ENCODE data around the gene BCL2A1.
A peak's percentile ranks its signal among the peaks of the same experiment; 100 is the strongest.
"Not testable (repeated sequence)": the region's sequence is repeated elsewhere in the genome, so short reads cannot be mapped to it uniquely, and the experiment has no call there.

The BCL2A1 gene

DNA sequence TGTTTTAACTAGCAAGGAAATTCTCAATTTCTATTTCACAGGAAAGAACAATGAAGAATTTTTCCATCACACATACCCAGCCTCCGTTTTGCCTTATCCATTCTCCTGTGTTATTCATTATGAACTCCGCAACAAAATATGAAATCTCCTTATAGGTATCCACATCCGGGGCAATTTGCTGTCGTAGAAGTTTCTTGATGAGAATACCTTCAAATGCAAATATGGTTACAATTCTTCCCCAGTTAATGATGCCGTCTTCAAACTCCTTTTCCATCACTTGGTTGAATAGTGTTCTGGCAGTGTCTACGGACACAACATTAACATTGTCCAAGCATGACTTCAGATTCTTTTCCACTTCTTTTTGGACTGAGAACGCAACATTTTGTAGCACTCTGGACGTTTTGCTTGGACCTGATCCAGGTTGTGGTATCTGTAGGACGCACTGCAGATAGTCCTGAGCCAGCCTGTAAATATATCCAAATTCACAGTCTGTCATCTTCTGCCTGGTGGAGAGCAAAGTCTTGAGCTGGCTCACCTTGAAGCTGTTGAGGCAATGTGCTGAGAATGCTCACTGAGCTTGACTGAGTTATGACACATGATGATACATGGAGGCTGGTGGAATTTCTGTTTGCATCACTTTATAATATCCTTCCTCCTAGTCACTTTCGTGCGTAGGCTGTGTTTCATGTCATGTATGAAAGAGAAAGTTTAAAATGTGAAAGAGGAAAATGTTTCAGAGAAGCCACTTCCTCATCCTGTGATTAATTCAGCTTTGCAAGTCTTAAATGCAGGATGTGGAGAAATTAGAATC lies at the start of gene BCL2A1:
BCL2A1 (minus strand) TSS at position 573 of the 811 bp plus-strand sequence; CDS start at position 496, 77 bp downstream.
- peak; percentile 54 to 68 for DNase-seq

DNA sequence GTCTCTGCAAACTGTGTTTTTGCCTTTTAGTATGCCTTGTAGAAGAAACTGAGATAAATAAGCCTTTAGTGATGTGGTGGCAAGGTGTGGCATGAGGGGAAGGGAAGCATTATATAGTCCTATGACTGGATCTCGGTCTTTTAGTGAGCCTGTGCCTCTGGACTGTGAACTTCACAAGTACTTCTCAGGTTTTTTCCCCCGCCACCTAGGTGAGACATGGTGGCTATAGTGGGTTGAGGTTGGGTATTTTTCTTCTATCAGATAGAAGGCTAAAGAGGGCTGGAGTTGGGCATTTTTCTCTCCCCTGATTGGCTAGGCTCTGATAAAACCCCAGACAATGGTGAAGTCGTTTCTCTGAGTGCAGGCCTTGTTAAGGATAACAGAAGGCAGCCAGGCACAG lies 49.7 kb upstream of the BCL2A1 start:
- no peak for DNase-seq

DNA sequence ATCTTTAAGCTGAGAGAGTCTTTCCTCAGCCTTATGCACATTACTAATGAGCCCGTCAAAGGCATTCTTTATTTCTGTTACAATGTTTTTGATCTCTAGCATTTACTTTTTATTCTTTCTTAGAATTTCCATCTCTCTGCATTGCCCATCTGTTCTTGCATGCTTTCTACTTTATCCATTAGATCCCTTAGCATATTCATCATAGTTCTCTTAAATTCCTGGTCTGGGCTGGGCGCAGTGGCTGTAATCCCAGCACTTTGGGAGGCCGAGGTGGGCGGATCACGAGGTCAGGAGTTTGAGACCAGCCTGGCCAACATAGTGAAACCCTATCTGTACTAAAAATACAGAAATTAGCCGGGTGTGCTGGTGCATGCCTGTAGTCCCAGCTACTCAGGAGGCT lies 49.2 kb upstream of the BCL2A1 start:
- DNase-seq: not testable (repeated sequence)

DNA sequence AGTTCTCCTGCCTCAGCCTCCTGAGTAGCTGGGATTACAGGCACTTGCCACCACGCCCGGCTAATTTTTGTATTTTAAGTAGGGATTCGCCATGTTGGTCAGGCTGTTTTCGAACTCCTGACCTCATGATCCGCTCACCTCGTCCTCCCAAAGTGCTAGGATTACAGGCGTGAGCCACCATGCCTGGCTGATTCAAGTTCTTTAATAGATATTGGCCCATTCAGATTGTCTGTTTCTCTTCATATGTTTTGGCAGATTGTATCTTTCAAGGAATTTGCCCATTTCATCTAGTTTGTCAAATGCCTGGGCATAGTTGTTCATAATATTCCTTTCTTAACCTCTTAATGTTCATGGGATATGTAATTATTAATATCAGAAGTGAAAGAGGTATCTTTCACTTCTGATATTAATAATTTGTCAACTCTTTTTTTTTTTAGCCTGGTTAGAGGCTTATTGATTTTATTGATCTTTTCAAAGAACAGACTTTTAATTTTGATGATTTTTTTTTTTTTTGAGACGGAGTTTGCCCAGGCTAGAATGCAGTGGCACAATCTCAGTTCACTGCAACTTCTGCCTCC lies 48.3 kb upstream of the BCL2A1 start:
- DNase-seq: no peak

DNA sequence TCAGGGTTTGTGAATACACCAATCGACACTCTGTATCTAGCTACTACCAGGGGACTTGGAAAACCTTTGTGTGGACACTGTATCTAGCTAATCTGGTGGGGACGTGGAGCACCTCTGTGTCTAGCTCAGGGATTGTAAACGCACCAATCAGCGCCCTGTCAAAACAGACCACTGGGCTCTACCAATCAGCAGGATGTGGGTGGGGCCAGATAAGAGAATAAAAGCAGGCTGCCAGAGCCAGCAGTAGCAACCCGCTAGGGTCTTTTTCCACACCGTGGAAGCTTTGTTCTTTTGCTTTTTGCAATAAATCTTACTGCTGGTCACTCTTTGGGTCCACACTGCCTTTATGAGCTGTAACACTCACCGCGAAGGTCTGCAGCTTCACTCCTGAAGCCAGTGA lies 46.1 kb upstream of the BCL2A1 start:
- not testable (repeated sequence) for DNase-seq

DNA sequence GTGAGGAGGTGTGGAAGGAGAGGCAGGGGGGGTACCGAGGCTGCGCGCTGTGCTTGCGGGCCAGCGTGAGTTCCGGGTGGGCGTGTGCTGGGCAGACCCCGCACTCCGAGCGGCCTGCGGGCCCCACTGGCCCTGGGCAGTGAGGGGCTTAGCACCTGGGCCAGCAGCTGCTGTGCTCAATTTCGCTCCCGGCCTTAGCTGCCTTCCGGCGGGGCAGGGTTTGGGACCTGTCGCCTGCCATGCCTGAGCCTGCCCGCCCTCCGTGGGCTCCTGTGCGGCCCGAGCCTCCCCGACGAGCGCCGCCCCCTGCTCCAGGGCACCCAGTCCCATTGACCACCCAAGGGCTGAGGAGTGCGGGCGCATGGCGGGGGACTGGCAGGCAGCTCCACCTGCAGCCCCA lies 45.5 kb upstream of the BCL2A1 start:
- not testable (repeated sequence) for DNase-seq

DNA sequence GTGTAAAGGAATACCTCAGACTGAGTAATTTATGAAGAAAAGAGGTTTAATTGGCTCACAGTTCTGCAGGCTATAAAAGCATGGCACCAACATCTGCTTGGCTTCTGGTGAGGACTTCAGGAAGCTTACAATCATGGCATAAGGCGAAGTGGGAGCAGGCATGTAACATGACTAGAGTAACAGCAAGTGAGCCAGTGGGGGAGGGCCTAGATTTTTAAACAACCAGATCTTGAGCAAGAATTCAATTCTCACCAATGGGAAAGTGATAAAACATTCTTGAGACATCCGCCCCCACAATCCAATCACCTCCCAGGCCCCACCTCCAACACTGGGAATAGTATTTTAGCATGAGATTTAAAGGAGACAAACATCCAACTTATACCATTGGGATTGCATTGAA lies 44.2 kb upstream of the BCL2A1 start:
- no peak for DNase-seq

DNA sequence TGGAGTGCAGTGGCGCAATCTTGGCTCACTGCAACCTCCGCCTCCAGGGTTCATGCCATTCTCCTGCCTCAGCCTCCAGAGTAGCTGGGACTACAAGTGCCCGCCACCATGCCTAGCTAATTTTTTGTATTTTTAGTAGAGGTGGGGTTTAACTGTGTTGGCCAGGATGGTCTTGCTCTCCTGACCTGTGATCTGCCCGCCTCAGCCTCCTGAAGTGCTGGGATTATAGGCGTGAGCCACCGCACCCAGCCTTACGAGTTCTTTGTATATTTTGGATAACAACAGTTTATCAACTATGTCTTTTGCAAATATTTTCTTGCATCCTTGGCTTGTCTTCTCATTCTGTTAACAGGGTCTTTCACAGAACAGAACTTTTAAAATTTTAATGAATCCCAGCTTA lies 43.2 kb upstream of the BCL2A1 start:
- not testable (repeated sequence) for DNase-seq

DNA sequence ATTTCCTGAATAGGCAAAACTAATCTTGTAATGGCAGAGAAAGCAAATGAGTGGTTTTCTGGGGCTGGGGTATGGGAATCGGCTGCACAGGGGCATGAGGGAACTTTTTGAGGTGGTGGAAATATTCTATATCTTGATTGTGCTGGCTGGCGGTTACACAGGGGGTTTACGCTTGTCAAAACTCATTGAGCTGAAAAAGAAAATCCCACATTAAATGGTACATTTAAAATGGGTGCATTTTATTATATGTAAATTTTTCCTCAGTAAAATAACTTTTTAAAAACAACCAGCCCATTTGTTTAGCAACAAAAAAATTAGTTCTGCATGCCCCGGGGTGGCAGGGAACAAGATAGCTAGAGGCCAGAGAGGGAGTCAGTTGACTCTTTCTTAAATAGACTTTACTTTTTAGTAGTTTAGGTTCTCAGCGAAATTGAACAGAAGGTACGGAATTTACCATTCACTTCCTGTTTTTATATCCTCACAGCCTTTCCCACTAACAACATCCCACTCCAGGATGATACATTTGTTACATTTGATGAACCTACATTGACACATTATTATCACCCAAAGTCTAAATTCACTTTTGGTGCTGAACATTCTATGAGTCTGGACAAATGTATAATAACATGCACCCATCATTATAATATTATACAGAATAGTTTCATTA lies 41.2 kb upstream of the BCL2A1 start:
- DNase-seq: no peak

DNA sequence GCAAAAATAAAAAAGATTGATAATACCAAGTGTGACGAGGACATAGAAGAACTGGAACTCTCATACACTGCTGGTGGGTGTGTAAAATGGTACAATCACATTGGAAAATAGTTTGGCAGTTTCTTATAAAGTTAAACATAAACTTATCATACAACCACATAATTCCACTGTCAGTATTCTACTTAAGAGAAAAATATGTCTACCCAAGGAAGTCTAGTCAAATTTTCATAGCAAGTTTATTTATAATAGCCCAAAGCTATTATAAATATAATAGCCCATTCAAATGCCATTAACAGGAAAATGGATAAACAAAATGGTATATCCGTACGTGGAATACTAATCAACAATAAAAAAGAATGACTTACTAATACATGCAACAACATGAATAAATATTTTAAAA lies 40.6 kb upstream of the BCL2A1 start:
- DNase-seq: no peak

DNA sequence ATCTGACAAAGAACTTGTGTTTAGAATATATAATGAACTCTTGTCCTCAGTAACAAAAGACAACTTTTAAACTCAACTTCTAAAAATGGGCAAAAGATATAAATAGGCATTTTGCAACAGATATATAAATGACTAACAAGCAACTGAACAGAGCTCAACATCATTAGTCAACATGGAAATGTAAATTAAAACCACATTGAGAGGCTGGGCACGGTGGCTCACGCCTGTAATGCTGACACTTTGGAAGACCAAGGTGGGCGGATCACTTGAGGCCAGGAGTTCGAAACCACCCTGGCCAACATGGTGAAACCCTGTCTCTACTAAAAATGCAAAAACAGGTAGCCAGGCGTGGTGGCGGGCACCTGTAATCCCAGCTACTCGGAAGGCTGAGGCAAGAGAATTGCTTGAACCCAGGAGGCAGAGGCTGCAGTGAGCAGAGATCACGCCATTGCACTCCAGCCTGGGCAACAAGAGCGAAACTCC lies 40.1 kb upstream of the BCL2A1 start:
- peak in 1 of 2 donors; percentile 24 for DNase-seq

DNA sequence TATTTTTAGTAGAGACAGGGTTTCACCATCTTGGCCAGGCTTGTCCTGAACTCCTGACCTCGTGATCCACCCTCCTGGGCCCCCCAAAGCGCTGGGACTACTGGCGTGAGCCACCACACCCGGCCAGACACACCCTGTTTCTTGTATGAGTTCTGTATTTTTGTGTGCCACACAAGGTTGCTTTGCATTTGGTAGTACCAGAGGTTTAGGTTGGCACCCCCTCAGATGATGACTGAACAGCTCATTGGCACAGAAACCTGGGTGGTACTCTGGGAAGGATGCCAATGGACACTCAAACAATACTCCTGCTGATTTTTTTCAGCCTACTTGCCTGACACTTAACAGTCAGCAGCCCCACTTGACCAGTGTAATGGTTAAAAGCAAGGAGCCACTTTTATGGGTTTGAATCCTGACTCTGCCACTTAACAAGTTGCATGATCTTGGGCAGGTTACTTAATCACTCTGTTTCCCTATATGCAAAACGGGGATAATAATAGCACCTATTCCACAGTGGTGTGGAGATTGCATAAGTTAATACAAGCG lies 39.2 kb upstream of the BCL2A1 start:
- DNase-seq: no peak

DNA sequence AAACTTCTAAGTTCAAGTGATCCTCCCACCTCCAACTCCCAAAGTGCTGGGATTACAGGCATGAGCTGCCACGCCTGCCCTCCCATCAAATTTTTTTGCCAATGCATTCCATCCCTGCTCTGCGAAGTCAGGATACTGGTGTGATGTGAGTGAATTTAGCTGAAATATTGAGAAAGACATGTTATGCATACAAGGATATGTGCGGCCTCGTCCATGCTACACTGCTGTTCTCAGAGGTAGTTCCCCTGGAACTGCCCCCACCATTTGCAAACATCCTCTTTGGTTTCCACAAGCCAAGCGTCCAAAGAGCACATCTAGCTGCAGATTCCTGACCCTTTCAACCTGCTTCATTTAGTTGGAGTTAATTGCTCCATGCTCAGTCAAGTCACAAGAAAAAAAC lies 36.5 kb upstream of the BCL2A1 start:
- no peak for DNase-seq

DNA sequence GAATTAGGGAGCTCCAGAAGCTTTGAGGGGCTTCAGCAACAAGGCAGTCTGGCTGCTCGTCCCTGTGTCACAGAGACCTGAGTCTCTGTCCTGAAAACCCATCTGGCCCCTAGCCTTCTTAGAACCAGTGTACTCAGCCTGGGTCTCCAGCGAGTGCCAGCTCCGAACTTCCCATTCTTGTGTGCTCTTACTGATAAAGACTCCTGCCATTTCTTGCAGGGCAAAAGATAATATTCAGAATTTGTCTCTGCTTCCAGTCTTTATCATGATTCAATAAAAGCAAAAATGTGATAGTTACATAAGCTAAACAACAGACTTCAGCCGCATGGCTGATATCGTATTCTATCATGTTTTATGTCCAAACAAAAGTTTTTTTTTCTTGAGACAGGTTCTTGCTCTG lies 36.0 kb upstream of the BCL2A1 start:
- DNase-seq: no peak

DNA sequence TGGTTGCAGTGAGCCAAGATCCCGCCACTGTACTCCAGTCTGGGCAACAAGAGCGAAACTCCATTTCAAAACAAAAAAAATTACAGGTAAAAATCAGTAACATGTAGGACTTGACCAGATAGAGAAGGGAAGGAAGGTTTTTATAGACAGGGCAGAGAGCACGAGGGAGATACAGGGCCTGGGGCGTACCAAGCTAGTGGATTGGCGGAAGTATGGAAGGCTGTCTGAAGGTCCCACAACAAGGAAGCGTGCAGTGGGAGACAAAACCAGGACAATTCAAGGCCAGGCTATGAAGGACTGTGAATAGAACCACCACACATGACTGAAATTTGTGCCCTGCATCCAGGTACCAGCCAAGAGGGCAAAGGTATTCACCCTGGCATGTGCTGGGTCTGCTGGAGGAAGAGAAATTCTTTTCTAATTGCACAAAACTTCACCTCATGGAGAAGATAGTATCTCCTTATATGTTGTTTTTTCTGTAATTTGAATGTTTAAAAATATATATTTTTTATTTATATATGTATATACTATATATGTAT lies 33.0 kb upstream of the BCL2A1 start:
- DNase-seq: no peak

DNA sequence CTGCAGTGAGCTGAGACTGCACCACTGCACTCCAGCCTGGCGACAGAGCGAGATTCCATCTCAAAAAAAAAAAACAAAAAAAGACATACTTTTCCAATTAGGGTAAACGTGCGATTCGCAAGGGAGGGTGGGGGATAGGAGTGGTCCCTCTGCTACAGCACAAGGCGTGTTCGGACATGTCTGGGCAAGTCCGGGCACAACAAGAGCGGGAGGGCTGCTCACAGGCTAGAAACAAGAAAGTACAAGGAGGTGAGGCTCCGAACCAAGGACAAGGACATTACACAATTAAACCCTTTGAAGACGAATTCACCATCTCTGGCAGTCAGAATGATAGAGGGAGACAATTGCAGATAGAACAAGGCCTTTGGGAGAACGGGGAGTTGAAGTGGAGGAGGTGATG lies 32.2 kb upstream of the BCL2A1 start:
- DNase-seq: no peak

DNA sequence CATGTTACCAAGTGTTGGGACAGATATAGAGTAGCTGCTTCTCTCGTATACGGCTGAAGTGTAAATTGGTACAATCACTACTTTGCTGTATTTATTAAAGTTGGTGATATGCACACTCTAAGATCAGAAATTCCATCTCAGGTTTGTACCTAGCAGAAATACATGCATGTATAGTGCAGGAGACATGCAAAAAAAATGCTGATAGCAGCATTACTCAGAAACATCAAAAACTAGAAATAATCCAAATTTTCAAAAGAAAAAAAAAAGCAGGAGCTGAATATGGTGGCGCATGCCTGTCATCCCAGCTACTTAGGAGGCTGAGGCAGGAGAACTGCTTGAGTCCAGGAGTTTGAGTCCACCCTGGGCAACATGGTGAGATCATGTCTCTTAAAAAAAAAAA lies 31.3 kb upstream of the BCL2A1 start:
- no peak for DNase-seq

DNA sequence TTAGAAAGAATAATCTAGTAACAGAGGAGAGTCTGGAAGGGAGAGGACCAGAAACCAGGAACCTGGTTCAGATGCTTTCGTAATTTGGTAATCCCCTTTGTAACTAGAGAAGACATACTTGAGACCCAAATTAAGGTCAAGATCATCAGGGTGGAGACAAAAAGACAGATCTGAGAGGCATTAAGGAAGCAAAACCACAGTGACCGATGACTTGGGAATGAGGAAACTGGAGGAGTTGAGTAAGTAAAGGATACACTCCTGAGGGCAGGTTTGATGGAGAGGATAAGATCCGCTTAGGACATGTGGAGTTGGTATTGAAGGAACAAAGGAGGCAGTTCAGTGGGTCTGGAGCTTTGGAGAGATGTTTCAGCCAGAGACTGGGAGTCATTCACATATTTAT lies 23.6 kb upstream of the BCL2A1 start:
- DNase-seq: no peak

DNA sequence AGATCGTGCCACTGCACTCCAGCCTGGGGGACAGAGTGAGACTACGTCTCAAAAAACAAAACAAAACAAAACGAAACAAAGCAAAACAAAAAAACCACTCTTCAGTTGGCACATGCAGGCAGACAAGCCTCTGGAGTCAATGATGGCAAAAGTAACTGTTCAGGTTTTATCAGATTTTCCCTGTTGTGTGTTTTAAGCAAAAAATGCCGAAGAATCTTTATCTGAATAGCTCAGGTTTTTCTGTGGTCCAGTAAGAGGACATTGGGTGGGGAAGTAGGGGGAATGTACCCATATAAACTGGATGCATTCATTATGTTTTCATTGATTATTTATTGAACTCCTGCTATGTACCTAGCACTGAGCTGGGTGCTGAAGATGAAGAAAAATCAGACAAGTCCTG lies 20.8 kb upstream of the BCL2A1 start:
- DNase-seq: no peak

DNA sequence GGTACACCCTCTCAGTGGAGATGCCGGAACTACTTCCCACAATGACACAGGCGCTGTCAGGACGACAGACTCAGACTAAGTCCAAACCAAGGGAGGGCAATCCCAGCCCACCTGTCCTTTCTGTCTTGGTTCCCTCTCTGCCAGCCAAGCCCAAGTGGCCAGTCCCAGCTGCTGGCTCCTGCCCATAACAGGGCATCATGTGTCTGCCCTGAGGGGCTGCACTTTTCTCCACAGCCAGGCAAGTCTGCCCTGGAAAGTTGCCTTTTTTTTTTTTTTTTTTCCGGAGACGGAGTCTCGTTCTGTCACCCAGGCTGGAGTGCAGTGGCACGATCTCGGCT lies 20.0 kb upstream of the BCL2A1 start:
- DNase-seq: no peak

DNA sequence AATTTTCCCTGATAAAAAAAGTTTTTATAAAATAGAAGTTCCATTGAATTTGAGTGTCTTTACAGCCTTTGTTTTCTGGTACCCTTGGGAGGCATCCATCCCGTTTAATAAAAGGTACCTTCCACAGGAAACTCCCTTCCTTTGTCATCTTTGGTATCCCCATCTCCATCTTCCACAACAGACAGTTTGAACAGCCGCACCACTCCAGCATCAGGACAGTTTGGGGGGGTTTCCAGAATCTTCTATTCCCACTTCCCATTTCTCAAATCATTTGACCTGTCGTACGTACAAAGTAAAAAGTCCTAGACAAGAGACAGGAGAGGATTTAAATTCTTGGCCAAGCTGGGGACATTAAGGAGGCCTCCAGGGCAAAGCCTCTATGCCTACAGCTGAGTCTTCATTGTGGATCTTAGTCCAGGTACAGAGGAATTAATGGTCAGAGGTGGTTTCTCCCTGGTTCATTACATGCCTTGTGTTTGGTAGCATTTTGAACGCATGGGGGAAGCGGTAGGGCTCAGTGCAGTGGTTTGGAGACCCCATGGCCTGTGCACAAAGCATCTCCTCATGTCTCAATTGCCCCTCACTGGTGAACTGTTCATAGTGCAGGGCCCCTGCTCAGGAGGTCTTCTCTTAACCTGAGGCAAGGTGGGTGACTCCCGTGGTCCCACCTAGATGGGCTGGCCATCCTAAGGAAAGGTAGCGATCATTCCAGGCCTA lies 19.4 kb upstream of the BCL2A1 start:
- DNase-seq: no peak

DNA sequence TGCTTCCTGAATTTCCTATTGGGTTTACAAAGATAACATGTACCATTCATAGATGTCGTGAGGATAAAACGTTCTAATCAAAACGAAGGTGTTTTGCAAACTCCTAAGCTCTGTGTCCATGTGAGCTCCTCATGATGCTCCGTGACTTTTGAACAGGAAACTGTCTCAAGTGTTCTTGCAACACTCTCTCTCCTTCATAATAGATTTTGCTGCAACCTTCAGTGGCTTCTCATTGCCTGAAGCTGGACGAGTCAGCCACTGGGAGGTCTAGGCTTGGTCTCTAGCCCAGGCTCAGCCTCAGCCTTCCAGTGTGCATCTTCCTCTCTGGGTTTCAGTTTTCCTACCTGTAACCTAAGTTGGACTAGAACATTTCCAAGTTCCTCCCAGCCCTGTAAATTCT lies 18.7 kb upstream of the BCL2A1 start:
- no peak for DNase-seq

DNA sequence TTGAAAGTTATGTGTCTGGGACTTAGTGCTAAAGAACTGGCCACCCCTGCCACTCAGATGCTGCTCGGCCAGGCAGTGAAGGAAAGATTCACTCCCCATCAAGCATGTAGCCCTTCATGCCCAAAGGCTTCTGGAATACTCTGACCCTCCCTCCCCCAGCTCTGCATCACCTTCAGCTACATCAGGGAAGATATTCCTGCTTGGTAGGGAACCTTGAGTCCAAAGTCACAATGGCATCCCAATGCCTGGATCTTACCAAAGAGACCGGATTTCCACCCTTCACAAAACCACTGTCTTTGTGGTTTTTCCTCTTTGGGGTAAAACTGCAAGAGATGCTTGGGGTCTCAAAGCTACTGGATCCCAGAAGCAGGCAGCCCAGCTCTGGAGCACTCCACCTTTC lies 18.2 kb upstream of the BCL2A1 start:
- no peak for DNase-seq

All from stimulated activated CD4-positive, alpha-beta T cell treated with anti-CD3 and anti-CD28 coated beads, Interleukin-2, amount 100 ng/mL, for 24 hours (primary cell).